Transverse colon (tissue), 4 donors: Measurements from ENCODE around the gene ACVR1B. TPM values are rescaled to one million over a fixed set of nuclear protein-coding genes. Genes with fewer than 3 reads are reported as not detected.
A peak's percentile ranks its signal among the peaks of the same experiment; 100 is the strongest.

Experiments
- DNase-seq: peaks from one replicate; pipeline ENCODE4 v3.0.0-alpha.2; 2019
- H3K27ac ChIP-seq, 4 donors: fragments of 200-600 bp; sonication (generic); 2 replicates each; pipeline ENCODE4 v1.5.1; 2016 to 2018; ENCODE audit warnings: inconsistent platforms in 4 of 4
- H3K27me3 ChIP-seq: fragments of 200-600 bp; sonication (generic); 2 replicates; pipeline ENCODE4 v1.5.1; 2017; ENCODE audit warnings: inconsistent platforms
- H3K36me3 ChIP-seq, 4 donors: fragments of 200-600 bp; sonication (generic); 2 replicates each; pipeline ENCODE4 v1.5.1; 2017 to 2019; ENCODE audit warnings: inconsistent platforms in 4 of 4
- H3K4me1 ChIP-seq, 4 donors: fragments of 200-600 bp; sonication (generic); 2 replicates each; pipeline ENCODE4 v1.5.1; 2017 to 2020; ENCODE audit warnings: inconsistent platforms in 4 of 4
- H3K4me3 ChIP-seq, 4 donors: fragments of 200-600 bp; sonication (generic); 1 replicate in 1 of 4; 2 replicates in 3 of 4; pipeline versions ENCODE4 v1.5.1 to v1.6.1; 2017 to 2019; ENCODE audit warnings: inconsistent platforms in 4 of 4
- H3K9me3 ChIP-seq, 2 donors: fragments of 200-600 bp; sonication (generic); 2 replicates each; pipeline ENCODE4 v1.5.1; 2017 to 2019; ENCODE audit warnings: inconsistent platforms in 2 of 2
- CTCF ChIP-seq, 5 experiments: fragments of 200-600 bp in 3 of 5; fragments of 450-650 bp in 2 of 5; sonication (generic) in 3 of 5; IDR thresholded peaks; 1 replicate in 2 of 5; 2 replicates in 3 of 5; pipeline ENCODE4 v1.5.1; 2016 to 2017; ENCODE audit warnings: antibody characterized with exemption in 5 of 5, inconsistent platforms in 3 of 5, mild to moderate bottlenecking in 2 of 5, moderate library complexity in 1 of 5
- EP300 ChIP-seq: sonication (generic); formaldehyde crosslinking; IDR thresholded peaks from one replicate; pipeline ENCODE4 v1.6.1; 2017; ENCODE audit warnings: antibody characterized with exemption, low read depth
- POLR2A ChIP-seq: fragments of 450-650 bp; IDR thresholded peaks from one replicate; pipeline ENCODE4 v1.6.1; 2016; ENCODE audit warnings: antibody characterized with exemption, mild to moderate bottlenecking, moderate library complexity
- POLR2AphosphoS5 ChIP-seq, 3 donors: sonication (generic); formaldehyde crosslinking; IDR thresholded peaks; one replicate each; pipeline ENCODE4 v1.6.1; 2016; ENCODE audit warnings: antibody characterized with exemption in 3 of 3
- WGBS, 2 donors: methylation state at CpG; one replicate each; pipeline ENCODE4 v1.1.5; 2018; ENCODE audit warnings: low coverage in 1 of 2; 5-methylcytosine and 5-hydroxymethylcytosine counted together
- in situ Hi-C, 4 donors: fragments of 200-750 bp; cut with MboI; loops; one replicate each; pipeline versions ENCODE4 v1.15.0 to v1.15.1; 2017; ENCODE audit warnings: low sequenced_read_pairs in 3 of 4, low pct_ligation_motif_present in 1 of 4, low pct_unique_long_range_greater_than_20kb in 1 of 4
- intact Hi-C: fragments of 100-400 bp; cut with DNase I; formaldehyde crosslinking; loops from one replicate; pipeline ENCODE4 v1.15.1; 2023; ENCODE audit warnings: low total_unique reads
- total RNA-seq, 4 donors: library from RNA; depleted of rRNA; stranded (reverse); fragments of >200 nt; gene quantifications; one replicate each; pipeline ENCODE4 v1.1.0, GENCODE V29; 2016

The ACVR1B gene
- total RNA-seq, 4 donors from 2014 or later: 22.5 to 96.9 (median 68.7) TPM

GRCh38 chr12:52019113-52019770 is 67.7 kb downstream of the ACVR1B start:
- DNase-seq: no peak
- no peak overlapping the region for H3K4me3 ChIP-seq
- in situ Hi-C loops: no loop called here
- WGBS, 2 donors: 55 to 80% methylated on average over 1 to 11 of the region's 13 CpGs
- intact Hi-C loops: no loop called here
- H3K9me3 ChIP-seq: no peaks in the 10 kb centered on the region
- H3K27ac ChIP-seq: no peak overlapping the region
- TF ChIP-seq EP300: no peak
- no peak for TF ChIP-seq CTCF (IDR thresholded peaks at IDR 0.05)
- no peak for TF ChIP-seq POLR2A
- TF ChIP-seq POLR2AphosphoS5 (IDR thresholded peaks at IDR 0.05): no peak
- H3K27me3 ChIP-seq: peaks cover 22% of the 10 kb centered on the region
- H3K4me1 ChIP-seq: peaks cover 4 to 12% (median 11%) of the 10 kb centered on the region in 4 donors
- H3K36me3 ChIP-seq: no peaks in the 10 kb centered on the region

- Histone ChIP-seq H3K27me3 (peaks cover 9% of the 10 kb centered on the region), H3K9me3 (no peaks in the 10 kb centered on the region), H3K4me3 (no peak overlapping the region), H3K27ac (no peak overlapping the region), H3K4me1 (peaks cover 6 to 26% (median 25%) of the 10 kb centered on the region in 4 donors), H3K36me3 (no peaks in the 10 kb centered on the region)
- peak; percentile 61 for DNase-seq
- 30 to 58% methylated on average over 3 to 9 of the region's 9 CpGs for WGBS, 2 donors
- intact Hi-C loops: no loop called here
- in situ Hi-C loops: loop anchor here in 1 of 4 donors (10.0 kb wide), 1 partner anchor 64 kb away; no protein-coding TSS in a partner anchor
- TF ChIP-seq CTCF (IDR thresholded peaks at IDR 0.05) (peak; percentile 47 to 63 (median 55)), POLR2AphosphoS5 (IDR thresholded peaks at IDR 0.05) (no peak)
Measured at GRCh38 chr12:52020539-52021336, 69.2 kb downstream of the ACVR1B start.

GRCh38 chr12:52022841-52023181 is 71.3 kb downstream of the ACVR1B start:
- Histone ChIP-seq H3K4me1 (peaks cover 17 to 39% (median 35%) of the 10 kb centered on the region in 4 donors), H3K27me3 (no peaks in the 10 kb centered on the region), H3K36me3 (no peaks in the 10 kb centered on the region), H3K4me3 (peak overlapping the region; percentile 34 to 54 (median 46)), H3K9me3 (no peaks in the 10 kb centered on the region), H3K27ac (peak overlapping the region; percentile 93 to 95 (median 94))
- 7% methylated on average over 14 of the region's 14 CpGs; no CpG with 5 or more reads in 1 of the 2 donors for WGBS, 2 donors
- DNase-seq: peak; percentile 64
- in situ Hi-C loops (loop anchor here in 1 of 4 donors (10.0 kb wide), 1 partner anchor 62 kb away; no protein-coding TSS in a partner anchor), intact Hi-C loops (loop anchor here (2.0 kb wide), 1 partner anchor 18 kb away; no protein-coding TSS in a partner anchor)
- TF ChIP-seq CTCF (IDR thresholded peaks at IDR 0.05): no peak
- no peak for TF ChIP-seq POLR2AphosphoS5 (IDR thresholded peaks at IDR 0.05)
- TF ChIP-seq POLR2A: no peak
- no peak for TF ChIP-seq EP300
